Heart left ventricle (tissue), 16 donors: ENCODE measurements around the gene MPP7. TPM values are rescaled to one million over a fixed set of nuclear protein-coding genes. Genes with fewer than 3 reads are reported as not detected.

Source experiments
- ATAC-seq, 4 donors: fragments of 200-7000 bp; cut with Tn5 transposase; one replicate each; pipeline ENCODE4 v1.9.1; 2020 to 2022; ENCODE audit warnings: moderate library complexity in 4 of 4, mild to moderate bottlenecking in 3 of 4, moderate number of reproducible peaks in 1 of 4
- DNase-seq, 5 donors: peaks; one replicate each; pipeline ENCODE4 v3.0.0-alpha.2; 2020
- H3K27ac ChIP-seq, 12 donors: fragments of 200-600 bp; sonication (generic) in 4 of 12; one replicate each; pipeline versions ENCODE4 v1.5.0 to v1.8.0; 2016 to 2022; ENCODE audit warnings: mild to moderate bottlenecking in 2 of 12
- H3K27me3 ChIP-seq, 9 donors: fragments of 200-600 bp; sonication (generic) in 2 of 9; one replicate each; pipeline versions ENCODE4 v1.5.1 to v1.8.0; 2016 to 2022; ENCODE audit warnings: mild to moderate bottlenecking in 3 of 9
- H3K36me3 ChIP-seq, 9 donors: fragments of 200-600 bp; sonication (generic) in 2 of 9; one replicate each; pipeline versions ENCODE4 v1.5.0 to v1.8.0; 2018 to 2022; ENCODE audit warnings: mild to moderate bottlenecking in 2 of 9
- H3K4me1 ChIP-seq, 12 donors: fragments of 200-600 bp; sonication (generic) in 4 of 12; one replicate each; pipeline versions ENCODE4 v1.5.0 to v1.8.0; 2016 to 2022; ENCODE audit warnings: mild to moderate bottlenecking in 3 of 12
- H3K4me3 ChIP-seq, 12 donors: fragments of 200-600 bp; sonication (generic) in 4 of 12; one replicate each; pipeline versions ENCODE4 v1.5.0 to v1.8.0; 2017 to 2022; ENCODE audit warnings: mild to moderate bottlenecking in 9 of 12, moderate library complexity in 4 of 12
- H3K9me3 ChIP-seq, 12 donors: fragments of 200-600 bp; sonication (generic) in 4 of 12; one replicate each; pipeline versions ENCODE4 v1.5.0 to v1.8.0; 2016 to 2022; ENCODE audit warnings: mild to moderate bottlenecking in 1 of 12
- CTCF ChIP-seq, 12 donors: fragments of 200-600 bp; sonication (generic) in 4 of 12; IDR thresholded peaks; one replicate each; pipeline versions ENCODE4 v1.5.0 to v1.8.0; 2018 to 2022; ENCODE audit warnings: antibody characterized with exemption in 12 of 12, mild to moderate bottlenecking in 5 of 12
- POLR2A ChIP-seq, 2 donors: fragments of 450-650 bp; IDR thresholded peaks; one replicate each; pipeline ENCODE4 v1.6.1; 2017; ENCODE audit warnings: antibody characterized with exemption in 2 of 2, mild to moderate bottlenecking in 2 of 2, moderate library complexity in 2 of 2
- WGBS, 4 donors: extraction: QIAGEN DNeasy Blood & Tissue Kit in 2 of 4; methylation state at CpG; one replicate each; pipeline versions ENCODE4 v1.1.5 to v1.1.7; 2013 to 2018; 5-methylcytosine and 5-hydroxymethylcytosine counted together
- intact Hi-C, 10 donors: fragments of 100-400 bp; cut with DNase I; formaldehyde crosslinking; loops; one replicate each; pipeline versions ENCODE4 v1.11.1 to v1.14.2; 2022
- polyA plus RNA-seq, 2 donors: library from polyadenylated mRNA; stranded (reverse); fragments of 200-250 nt; gene quantifications; one replicate each; pipeline ENCODE4 v1.2.3, GENCODE V29; 2013
- total RNA-seq, 9 donors: library from RNA; depleted of rRNA in 2 of 9; stranded (reverse); fragments of >200 nt in 2 of 9; fragmentation: NEBNext Ultra II Directional in 3 of 9; extraction: Animal tissue kit (Norgen Biotek cat#: 25700) in 3 of 9; gene quantifications; one replicate each; pipeline versions ENCODE4 v1.1.0 to v1.2.4, GENCODE V29; 2016 to 2023
- donor health status: ischemic (EF 13 %, LVEDD 7.1; RV severe dilation, severe dysfunction).
- donor health status: healthy with polysubstance abuse.
- donor health status: DM: no; HTN: yes; CAD: no.
- donor health status: DM: no; HTN: no; CAD: no.
- donor health status: ischemic (EF 25% LVEDD 6.9; RV normal size, moderate dysfunction).
- donor health status: ischemic (EF 25% LVEDD 5.7; RV mildly dilated, moderate dysfunction).
- donor health status: healthy.
- donor health status: DM: yes; HTN: yes; CAD: no.
- donor health status: ischemic (EF 35%, LVEDD 5.7; RV mildly dilated, moderate dysfunction).
- donor health status: nonischemic (EF 11% LVEDD 7.7; RV severe dilation, severe dysfunction).
- donor health status: DM: yes; HTN: yes; CAD: no.
- donor health status: PGD.
- donor health status: ischemic (EF 29% LVEDD 5.4; RV normal size, mild dysfunction).
- donor health status: nonischemic (EF 23%, LVEDD 6.1; RV moderate dilation, normal function).

The MPP7 gene
- total and polyA plus RNA-seq, 11 donors, result 3.1 to 18.6 (median 13.0) TPM

GRCh38 chr10:28285816-28286215 lies 17.0 kb downstream of the MPP7 start:
- Histone ChIP-seq H3K9me3 (no peaks in the 10 kb centered on the region), H3K27me3 (no peaks in the 10 kb centered on the region), H3K36me3 (no peaks in the 10 kb centered on the region), H3K4me3 (no peak overlapping the region), H3K4me1 (peaks cover 0 to 15% (median 0%) of the 10 kb centered on the region in 12 donors), H3K27ac (no peak overlapping the region)
- no peak for DNase-seq
- TF ChIP-seq POLR2A (IDR thresholded peaks at IDR 0.05) (no peak), CTCF (IDR thresholded peaks at IDR 0.05) (no peak)
- intact Hi-C loops, result no loop called here
- no peak for ATAC-seq
- 91 to 93% (median 92%) methylated on average over 6 of the region's 6 CpGs for WGBS, 4 donors

- no peaks in the 10 kb centered on the region for H3K9me3 ChIP-seq
- no peaks in the 10 kb centered on the region for H3K27me3 ChIP-seq
- no peak overlapping the region for H3K4me3 ChIP-seq
- DNase-seq (no peak), ATAC-seq (peak in 1 of 4 donors; percentile 28)
- no peaks in the 10 kb centered on the region for H3K36me3 ChIP-seq
- intact Hi-C loops, result no loop called here
- TF ChIP-seq CTCF (IDR thresholded peaks at IDR 0.05) (no peak), POLR2A (IDR thresholded peaks at IDR 0.05) (no peak)
- no peak overlapping the region for H3K27ac ChIP-seq
- peaks cover 0 to 26% (median 0%) of the 10 kb centered on the region in 12 donors for H3K4me1 ChIP-seq
Observed at GRCh38 chr10:28284126-28284525, 18.7 kb downstream of the MPP7 start.

- Histone ChIP-seq H3K4me3 (no peak overlapping the region), H3K27me3 (no peaks in the 10 kb centered on the region), H3K4me1 (peaks cover 0 to 31% (median 0%) of the 10 kb centered on the region in 12 donors), H3K36me3 (no peaks in the 10 kb centered on the region), H3K27ac (no peak overlapping the region), H3K9me3 (no peaks in the 10 kb centered on the region)
- 91 to 100% (median 97%) methylated on average over 2 of the region's 2 CpGs for WGBS, 4 donors
- no peak for ATAC-seq
- no peak for TF ChIP-seq CTCF (IDR thresholded peaks at IDR 0.05)
- TF ChIP-seq POLR2A (IDR thresholded peaks at IDR 0.05), result no peak
- intact Hi-C loops, result no loop called here
- no peak for DNase-seq
Observed at GRCh38 chr10:28283251-28283650, 19.6 kb downstream of the MPP7 start.

- ATAC-seq, result no peak
Observed at GRCh38 chr10:28282336-28282735, 20.5 kb downstream of the MPP7 start.

More at GRCh38 chr10:28282336-28282735, 20.5 kb downstream of the MPP7 start:
- Histone ChIP-seq H3K27ac (peak overlapping the region in 1 of 12 donors; percentile 3), H3K4me3 (no peak overlapping the region), H3K4me1 (peaks cover 0 to 39% (median 0%) of the 10 kb centered on the region in 12 donors), H3K36me3 (no peaks in the 10 kb centered on the region), H3K9me3 (no peaks in the 10 kb centered on the region), H3K27me3 (no peaks in the 10 kb centered on the region)
- intact Hi-C loops, result no loop called here
- DNase-seq, result no peak
- 72 to 88% (median 81%) methylated on average over 5 of the region's 5 CpGs for WGBS, 4 donors
- no peak for TF ChIP-seq CTCF (IDR thresholded peaks at IDR 0.05)
- TF ChIP-seq POLR2A (IDR thresholded peaks at IDR 0.05), result no peak
